Measurements from ENCODE around the gene CRTC2.
A peak's percentile ranks its signal among the peaks of the same experiment; 100 is the strongest.

The CRTC2 gene

DNA sequence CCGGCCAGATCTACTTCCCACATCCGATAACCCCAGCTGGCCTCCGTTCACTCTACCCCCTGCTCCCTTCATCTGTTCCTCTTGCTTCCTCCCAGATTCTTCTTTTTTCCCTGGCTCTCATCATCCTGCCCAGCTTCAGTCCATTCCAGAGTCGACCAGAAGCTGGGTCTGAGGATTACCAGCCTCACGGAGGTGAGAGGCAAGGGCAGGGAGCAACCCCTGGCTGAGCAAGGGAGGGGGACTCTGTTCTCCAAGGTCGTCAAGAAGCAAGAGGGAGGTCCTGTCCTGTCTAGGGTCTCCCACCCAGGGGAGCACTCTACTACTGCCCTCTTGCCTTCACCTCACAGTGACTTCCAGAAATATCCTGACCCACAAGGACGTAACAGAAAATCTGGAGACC is 15.1 kb upstream of the CRTC2 start:
- DNase-seq, result no peak

DNA sequence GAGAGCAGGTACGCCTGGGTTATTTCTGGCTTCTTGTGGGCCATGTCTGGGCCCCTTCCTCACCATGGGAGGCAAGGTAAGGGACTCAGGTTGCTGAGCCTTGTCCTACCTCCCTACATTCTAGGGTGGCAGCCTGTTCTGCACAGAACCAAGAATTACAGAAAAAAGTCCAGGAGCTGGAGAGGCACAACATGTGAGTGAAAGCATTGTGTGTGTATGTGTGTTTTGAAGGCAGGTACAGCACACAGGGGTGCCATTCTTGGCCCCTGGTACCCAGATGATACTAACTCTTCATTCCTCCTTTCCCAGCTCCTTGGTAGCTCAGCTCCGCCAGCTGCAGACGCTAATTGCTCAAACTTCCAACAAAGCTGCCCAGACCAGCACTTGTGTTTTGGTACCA is 14.7 kb upstream of the CRTC2 start:
- no peak for DNase-seq

DNA sequence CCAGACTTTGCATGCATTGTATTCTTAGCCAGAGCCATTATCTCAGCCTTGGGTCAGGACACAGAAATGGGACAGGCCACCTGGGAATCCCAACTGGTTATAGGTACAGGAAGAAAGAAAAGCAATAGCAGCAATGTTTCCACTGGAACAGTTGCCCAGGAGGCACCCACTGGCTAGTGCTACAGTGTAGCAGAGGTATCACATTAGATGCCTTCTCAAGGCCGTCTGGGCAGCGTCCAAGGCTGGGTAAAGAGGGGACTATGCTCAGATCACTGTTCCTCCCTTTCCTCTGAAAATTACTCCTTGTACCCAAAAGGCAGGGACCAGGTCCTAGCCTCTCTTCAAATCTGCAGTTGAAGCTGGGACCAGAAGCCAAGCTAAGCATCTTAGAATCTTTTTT is 11.9 kb upstream of the CRTC2 start:
- DNase-seq, result no peak

DNA sequence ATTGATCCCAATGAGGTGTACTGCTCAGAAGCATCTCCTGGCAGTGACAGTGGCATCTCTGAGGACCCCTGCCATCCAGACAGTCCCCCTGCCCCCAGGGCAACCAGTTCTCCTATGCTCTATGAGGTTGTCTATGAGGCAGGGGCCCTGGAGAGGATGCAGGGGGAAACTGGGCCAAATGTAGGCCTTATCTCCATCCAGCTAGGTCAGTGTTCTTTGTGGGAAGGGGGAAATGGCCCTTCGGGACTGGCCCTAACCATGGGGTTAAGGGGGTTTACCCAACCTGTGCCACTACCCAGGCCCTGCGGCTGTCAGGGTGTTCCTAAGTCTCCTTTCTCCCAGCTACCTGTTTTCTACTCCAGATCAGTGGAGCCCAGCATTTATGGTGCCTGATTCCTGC is 10.6 kb upstream of the CRTC2 start:
- DNase-seq, result no peak

DNA sequence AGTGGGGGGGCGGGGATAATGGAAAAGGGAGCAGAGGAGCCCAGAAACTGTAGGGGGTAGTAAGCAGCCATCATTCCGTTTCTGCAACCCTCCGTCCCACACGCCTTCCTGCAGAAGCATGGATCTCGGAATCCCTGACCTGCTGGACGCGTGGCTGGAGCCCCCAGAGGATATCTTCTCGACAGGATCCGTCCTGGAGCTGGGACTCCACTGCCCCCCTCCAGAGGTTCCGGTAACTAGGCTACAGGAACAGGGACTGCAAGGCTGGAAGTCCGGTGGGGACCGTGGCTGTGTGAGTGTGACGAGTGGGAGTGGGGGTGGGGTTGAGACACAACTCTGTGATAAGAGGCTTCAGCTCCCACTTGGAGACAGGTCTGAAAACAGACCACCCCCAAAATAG is 10.0 kb upstream of the CRTC2 start:
- DNase-seq, result no peak

DNA sequence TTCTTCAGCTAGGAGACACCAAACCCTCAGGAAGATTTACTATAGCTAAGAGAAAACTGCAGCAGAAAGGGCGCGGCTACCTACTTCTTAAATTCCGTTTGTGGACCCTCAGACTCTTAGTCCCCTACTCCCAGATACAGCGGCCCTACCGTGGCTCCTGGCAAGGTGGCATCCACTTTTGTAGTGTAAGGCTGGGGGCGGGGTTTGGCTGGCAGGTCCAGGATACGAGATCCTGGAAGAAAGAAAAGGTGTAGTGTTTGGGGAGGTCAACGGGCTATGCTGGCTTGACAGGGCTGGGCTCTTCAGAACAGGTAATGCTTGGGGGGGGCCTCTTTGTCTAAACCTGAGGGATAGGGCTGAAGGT is 9.6 kb upstream of the CRTC2 start:
- no peak for DNase-seq

DNA sequence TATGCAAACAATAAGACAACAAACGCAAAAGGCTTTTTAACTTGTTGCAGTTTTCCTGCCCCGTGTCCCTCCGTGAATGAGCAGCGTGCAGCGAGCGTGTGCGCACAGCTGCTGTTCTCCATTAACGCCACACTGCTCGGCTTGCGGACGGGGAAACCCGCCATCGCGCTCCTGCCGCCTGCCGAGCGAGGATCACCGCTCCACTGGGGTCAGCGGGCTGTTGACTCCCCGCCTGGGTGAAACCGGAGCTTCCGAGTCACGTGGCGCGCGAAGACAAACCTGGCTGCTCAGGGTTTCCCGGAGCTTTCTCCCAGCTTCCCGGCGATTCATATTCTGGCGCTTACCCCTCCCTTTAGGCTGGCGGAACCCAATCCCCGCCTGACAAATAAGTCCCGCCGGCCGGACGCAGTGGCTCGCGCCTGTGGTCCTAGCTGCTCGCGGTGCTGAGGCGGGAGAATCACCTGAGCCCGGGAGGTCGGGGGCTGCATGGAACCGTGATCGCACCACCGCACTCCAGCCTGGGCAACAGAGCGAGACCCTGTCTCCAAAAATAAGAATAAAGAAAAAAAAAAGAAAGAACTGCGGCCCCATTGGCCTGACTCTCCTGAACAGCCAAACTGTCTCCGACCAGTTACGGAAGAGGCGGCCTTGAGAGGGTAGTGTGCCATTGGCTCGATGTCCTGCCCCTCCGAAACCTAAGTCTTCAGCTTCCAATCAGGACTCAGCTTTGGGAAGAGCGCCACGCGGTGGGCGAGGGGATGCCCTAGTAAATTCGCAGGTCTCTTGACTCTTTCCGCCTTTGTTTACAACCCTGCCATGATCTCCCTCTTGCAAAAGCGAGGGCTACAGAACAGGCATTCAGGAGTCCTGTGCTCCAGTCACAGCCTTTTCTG is 8.9 kb upstream of the CRTC2 start, which contains the start of gene CREB3L4:
Gene CREB3L4, plus strand, starts transcription at position 796 of the 893 bp plus-strand sequence. CDS start 624 bp downstream, outside the sequence.
- peak; percentile 95 to 97 for DNase-seq

DNA sequence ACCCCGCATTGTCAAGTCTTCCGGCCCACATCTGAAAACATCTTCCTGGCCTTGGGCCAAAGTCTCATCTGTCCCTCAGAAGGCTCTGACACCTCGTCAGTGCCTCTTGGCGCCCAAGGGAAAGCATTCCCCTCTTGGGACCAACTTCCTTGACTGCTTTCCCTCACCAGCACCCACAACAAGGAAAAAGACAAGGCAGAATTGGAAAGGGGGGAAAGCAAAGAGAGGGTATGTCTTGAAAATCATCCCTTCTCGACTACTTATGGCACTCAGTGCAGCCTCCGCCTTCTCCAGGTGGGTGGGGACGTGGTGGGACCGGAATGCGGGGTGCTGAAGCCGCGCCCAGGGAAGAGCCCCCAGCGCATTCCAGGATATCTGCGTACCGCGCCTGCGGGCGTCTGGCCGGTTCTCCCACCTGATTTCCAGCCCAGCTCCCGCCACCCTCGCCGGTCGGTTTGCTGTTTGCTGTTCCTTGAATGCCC is 5.5 kb upstream of the CRTC2 start:
- DNase-seq, result no peak

DNA sequence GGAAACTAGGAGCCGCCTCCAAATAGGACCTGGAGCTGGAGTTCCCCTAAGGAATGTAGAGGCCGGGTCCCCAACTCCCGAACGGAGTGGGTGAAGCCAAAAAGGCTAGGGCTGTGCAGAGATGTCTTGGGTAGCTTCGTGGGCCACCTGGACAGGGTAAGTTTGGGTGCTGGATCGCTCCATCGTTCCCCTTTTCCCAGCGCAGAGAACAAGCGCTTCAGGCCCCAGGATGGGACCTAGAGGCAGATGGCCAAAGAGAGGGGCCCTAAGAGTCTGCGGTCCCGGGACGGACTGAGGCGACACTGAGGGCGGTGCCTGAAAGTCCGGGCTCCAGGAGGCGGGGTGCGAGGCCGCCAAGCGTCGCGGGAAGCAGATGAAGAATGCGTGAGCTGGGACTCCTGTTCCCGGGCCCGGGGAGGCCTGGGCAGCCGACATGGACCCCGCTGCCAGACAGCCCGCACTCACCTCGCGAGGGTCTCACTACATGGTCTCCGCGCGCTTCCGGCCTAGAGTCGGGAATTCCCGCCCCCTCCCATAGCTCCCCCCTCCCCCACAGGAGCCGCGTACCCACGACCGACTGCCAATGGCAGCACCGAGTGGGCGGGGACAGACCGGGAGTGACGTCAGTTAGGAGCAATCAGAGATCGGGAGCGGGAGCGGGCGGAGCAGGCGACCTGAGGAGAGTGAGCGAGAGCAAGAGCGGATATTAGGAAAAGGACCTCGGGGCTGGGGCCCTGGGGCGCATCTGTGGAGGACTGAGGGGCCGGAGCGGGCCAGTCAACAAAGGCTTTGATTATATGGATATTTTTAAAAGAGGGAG is 4.8 kb upstream of the CRTC2 start, which contains the start of gene SLC39A1:
Gene SLC39A1, minus strand, starts transcription at position 508 of the 820 bp plus-strand sequence. CDS start 822 bp downstream, outside the sequence.
- peak; percentile 85 to 88 for DNase-seq

DNA sequence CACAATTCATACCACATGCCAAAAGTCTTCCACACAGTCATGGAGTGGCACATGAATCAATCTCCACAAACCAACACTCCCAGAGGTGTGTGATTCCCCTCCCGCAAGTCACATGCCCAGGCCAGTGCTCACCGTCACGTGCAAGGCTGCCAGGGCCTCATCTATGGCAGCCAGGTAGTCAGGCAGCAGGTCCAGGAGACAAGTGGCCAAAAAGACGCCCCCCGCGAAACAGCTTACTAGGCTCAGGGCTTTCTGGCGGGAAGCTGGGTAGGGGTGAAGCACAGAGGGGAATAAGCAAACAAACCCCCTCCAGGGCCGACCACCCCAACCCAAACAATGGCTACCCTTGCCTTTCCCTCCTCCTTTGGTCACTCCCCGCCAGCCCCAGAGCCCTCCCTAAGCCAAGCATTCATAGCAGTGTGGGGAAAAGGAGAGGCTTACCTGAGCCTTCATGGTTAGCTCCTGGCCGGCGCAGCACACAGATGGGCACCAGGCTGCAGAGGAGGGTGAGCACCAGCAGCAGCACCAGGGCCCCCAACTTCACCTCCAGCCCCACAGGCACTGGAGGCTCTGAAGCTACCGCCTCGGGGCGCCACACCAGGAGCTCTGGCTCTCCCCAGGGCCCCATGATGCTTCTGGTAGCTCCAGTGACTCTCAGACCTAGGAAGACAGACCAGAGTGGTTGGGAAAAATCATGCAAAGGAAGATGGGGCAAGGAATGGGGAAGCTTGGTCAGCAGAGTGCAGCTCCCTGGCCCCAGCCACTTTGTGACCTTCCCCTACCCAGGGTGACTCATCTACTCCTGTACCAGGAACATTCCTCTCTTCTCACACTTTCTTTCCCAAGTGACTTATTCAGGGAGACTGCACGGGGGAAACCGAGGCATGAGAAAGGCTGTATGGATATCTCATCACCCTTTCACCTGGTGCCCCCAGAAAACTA is 3.9 kb upstream of the CRTC2 start:
- peak in 1 of 2 experiments; percentile 14 for DNase-seq

DNA sequence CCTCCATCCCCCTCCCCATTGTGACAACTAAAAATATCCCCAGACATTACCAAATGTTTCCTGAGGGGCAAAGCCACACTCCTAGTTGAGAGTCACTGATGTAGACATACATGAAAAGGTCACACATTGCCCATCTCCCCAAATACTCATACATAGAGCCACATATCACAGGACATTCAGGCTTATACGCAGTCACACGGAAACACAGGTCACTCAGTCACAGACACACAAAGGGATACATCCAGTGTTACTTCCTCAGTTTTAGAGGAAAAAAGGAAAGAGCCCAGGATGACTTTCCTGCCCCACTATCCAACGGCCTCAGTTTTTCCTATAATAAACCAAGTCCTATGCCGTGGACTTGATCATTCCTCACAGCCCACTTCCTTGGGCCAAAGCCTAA is 3.0 kb upstream of the CRTC2 start:
- no peak for DNase-seq

DNA sequence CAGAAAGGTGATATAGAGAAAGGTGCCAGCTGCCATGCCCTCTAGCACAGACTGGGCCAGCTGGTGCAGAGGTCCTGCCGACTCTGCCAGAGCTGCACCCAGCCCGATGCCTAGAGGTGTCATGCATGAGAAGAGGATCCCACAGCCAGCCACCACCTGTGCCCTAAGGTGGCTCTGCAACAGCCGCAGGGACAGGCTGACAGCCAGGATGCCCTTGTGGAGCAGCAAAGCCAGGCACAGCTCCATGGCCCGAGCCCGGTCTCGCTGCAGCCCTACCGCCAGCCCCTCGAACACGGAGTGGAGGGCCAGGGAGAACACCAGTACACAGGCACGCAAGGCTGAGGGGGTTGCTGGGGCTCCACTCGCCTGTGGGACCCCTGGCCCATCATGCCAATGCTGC is 1.8 kb upstream of the CRTC2 start:
- no peak for DNase-seq

DNA sequence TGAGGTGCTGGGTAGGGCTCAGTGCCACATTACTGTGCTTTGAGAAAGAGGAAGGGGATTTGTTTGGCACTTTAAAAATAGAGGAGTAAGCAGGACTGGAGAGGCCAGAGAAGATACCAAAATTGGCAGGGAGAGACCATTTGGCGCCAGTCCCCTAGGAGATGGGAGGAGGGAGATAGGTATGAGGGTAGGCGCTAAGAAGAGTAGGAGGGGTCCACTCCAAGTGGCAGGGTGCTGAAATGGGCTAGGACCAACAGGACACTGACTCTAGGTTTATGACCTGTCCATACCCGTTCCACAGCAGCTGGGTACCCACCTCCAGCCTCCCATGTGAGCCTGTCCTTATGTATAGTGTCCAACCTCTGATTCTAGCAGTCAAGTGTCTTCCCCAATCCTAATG is 1.0 kb upstream of the CRTC2 start:
- DNase-seq, result no peak

DNA sequence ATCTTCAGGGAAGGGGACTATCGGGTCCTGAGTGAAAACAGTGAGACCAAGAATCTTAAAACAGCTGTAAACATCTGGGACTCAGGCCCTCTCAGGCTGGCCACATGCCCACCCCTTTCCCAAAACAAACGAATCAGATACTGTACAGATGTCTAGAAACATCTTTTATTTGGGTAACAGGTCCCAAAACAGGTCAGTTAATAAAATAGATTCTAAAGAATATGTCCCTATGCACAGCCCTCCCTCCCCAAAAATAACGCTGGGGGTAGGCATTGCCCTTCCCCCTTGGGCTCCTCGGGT is 499 bp upstream of the CRTC2 start:
- no peak for DNase-seq

DNA sequence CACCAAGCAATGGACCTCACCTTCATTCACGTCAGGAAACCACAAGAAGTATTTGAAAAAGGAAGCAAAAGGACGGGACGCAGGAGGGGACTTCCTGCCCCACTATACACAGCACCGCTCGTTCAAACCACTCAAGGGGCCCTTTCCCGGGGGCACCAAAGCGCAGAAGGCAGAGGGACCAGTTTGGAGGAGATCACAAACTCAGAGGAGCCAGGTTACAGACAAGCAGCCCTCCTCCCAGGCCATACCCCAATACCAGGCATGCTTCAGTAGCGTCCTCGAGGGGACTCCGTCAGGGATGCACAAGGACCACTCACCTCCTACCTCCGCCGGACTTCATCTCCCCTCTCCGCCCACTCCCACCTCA is 685 bp downstream of the CRTC2 start:
- peak in 1 of 2 experiments; percentile 30 for DNase-seq

DNA sequence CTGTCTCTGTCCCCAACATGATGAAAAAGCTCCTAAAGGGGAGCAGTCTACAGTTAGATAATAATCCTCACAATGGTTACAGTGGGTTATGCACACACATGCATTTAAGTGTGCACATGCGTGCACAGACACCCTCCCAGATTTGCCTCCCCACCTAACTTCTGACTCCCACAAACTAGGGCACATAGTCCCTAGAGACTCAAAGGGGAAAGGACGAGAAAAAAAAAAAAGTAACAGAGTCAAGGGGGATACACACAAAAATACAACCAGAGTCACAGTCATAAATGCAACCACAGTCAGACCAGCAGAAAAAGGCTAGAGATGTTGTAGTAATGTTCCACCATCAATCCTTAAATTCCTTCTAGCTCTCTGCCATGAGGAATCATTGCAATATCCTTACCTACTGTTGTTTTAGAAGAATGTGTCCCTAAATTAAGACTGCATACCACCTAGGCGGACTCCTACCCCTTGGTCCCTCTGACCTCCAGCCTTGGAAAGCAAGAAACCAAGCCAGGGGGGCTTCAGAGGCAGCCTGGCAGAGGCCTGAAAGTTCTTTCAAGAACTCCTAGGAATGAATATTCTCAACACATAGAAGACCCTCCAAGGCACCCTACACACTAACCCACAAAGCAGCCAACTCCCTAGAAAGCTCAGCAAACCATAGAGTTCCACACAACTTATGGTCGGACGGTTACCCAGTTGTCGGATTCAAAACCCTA is 1.3 kb downstream of the CRTC2 start:
- no peak for DNase-seq

DNA sequence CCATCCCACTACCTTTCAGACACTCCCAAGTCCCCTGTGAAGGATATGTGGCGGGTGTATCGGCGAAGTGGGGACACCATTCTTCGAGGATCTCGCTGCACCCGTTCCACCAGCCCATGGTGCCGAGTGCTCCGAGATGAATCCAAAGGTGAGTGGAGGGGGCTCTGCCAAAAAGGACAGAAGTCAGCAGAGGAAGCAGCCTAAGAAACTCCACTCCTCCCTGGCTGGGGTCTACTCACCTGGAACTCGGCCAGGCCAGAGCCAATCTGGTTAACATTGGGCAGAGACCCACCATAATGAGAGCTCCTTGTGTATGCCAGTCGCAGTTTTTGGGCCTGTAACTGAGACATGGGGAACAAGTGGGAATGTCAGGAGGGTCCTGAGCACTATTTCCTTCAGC is 3.6 kb downstream of the CRTC2 start:
- no peak for DNase-seq

DNA sequence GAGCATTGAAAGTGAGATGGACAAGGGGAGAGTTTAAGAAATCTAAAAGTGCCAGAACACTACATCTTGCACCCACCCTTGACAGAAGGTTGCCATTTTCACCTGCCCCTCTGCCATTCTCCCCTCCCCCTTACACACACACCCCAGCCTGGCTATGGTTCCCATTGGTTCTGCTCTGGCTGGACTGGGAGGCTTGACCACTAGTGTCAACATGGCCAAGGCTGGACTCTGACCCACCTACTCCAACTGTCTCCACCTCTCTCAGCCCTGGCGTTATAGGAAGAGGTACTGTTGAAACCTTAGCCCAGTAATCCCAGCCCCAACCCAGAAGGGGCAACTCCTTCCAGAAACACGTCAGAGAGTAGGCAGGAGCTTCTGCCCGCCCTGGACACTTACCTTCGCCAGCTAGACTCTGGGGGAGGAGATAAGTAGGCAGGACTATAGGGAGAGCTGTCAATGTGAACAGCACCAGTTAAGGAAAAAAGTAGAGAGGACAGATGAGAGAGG is 4.5 kb downstream of the CRTC2 start:
- DNase-seq, result no peak

DNA sequence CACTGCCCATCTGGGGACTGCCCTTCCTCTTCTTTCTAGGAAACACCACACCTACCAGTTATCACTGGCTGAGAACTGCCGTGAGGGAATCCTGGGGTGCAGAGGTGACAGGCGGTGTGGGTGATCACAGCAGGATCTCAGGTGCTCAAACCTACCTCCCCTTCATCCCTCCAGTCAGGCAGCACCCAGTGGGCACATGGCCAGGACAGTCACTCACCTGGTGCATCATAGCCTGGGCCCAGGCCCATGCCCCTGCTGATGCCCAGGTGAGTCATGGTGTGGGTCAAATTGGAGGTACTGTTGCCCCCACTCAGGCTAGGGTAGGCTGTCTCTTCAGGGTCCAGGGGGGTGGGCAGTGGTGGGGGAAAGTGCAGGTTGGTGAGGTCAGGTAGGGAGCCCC is 6.6 kb downstream of the CRTC2 start:
- DNase-seq, result no peak

DNA sequence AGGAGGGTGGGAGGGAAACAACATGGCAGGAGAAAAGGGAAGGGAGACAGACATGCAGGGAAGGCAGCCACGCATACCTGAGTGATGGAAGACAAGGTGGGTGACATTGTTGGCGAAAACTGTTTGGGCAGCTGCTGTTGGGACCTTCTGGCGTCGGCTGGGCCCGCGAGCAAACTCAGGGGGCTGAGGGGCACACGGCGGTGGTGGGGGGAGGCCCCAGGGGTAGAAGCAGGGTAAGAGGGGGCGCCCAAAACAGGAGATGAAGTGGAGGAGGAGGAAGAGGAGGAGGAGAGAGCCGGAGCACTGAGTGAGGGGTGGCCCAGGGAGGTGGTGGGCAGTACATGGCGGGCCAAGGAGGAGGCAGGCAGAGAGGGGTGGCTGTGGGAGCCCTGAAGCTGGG is 7.2 kb downstream of the CRTC2 start:
- no peak for DNase-seq

DNA sequence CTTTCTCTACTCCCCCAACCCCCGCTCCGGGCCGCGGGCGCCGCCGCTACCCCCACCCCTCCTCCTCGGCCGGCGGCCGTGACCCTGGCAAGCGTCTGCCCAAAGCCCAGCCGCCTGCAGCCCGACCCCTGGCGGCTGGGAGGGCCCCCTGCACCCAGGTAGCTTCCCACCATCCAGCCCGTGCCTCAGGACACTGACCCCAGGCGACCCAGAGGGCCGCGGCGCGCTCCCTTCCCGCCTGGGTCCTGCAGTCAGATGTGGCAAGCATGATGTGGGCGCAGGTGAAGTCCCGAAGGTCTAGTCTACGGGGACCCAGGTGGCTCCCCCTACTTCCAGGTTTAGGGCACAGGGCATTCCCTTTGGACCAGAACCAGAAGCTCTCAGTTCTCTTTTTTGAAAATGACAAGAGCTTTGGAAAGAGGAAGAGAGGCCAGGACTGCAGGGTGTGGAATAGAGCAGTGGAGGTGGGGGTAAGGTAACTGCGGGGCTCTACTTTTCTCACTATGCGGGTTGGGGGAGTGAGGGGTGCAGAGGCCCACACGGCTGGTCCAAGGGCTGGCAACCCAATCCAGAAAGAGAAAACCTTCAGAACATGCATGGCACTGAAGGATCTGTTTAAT is 11.7 kb downstream of the CRTC2 start, which contains the start of gene DENND4B:
Gene DENND4B, minus strand, starts transcription at position 97 of the 620 bp plus-strand sequence. CDS start 2,344 bp downstream, outside the sequence.
- peak; percentile 73 to 76 for DNase-seq
